Panc1 (cell line): ENCODE results near the gene OR2T8. TPM values are rescaled to one million over a fixed set of nuclear protein-coding genes. Genes with fewer than 3 reads are reported as not detected.

Experiments used
- ATAC-seq: fragments of 200-7000 bp; cut with Tn5 transposase; 2 replicates; pipeline ENCODE4 v1.9.1; 2020; ENCODE audit warnings: mild to moderate bottlenecking, moderate library complexity
- BruUV-seq: library from RNA; stranded (reverse); fragments of 400-500 nt; replicated peaks from 2 replicates; lab custom pipeline; 2021; lab: Mats Ljungman, UMichigan
- CTCF ChIA-PET: fragments of 300-600 bp; sonication (Branson Sonifier 250); formaldehyde crosslinking; loops from one replicate; lab custom pipeline; 2022; ENCODE audit warnings: antibody characterized with exemption; lab: Charles Lee
- POLR2A ChIA-PET: fragments of 300-600 bp; sonication (Branson Sonifier 250); formaldehyde crosslinking; loops from one replicate; lab custom pipeline; 2022; ENCODE audit warnings: antibody characterized with exemption; lab: Charles Lee
- DNase-seq: peaks from one replicate; pipeline ENCODE4 v3.0.0-alpha.2; 2010; ENCODE audit warnings: low read depth, low spot score
- H3K27ac ChIP-seq: 2 replicates; pipeline ENCODE4 v1.5.1; 2011; ENCODE audit warnings: mild to moderate bottlenecking, low read length, inconsistent platforms
- H3K27me3 ChIP-seq: fragments of 200-500 bp; sonication (Bioruptor generic); 2 replicates; pipeline ENCODE4 v1.6.0; 2014; ENCODE audit warnings: low read length, inconsistent platforms; ENCODE audit not compliant: control insufficient read depth, insufficient read depth
- H3K36me3 ChIP-seq: fragments of 200-500 bp; sonication (Bioruptor generic); 2 replicates; pipeline ENCODE4 v1.5.1; 2014; ENCODE audit warnings: inconsistent platforms, mild to moderate bottlenecking, low read length, moderate library complexity; ENCODE audit not compliant: control insufficient read depth, insufficient read depth
- H3K4me1 ChIP-seq: 2 replicates; pipeline ENCODE4 v1.5.1; 2011; ENCODE audit warnings: inconsistent platforms, mild to moderate bottlenecking, low read length, moderate library complexity; ENCODE audit not compliant: control insufficient read depth, insufficient read depth
- H3K4me3 ChIP-seq, 2 experiments: 2 replicates each; pipeline ENCODE4 v1.5.1; 2011 to 2012; ENCODE audit warnings: low read depth in 2 of 2, low read length in 2 of 2, mild to moderate bottlenecking in 2 of 2, inconsistent platforms in 1 of 2, moderate library complexity in 1 of 2
- H3K9me3 ChIP-seq: fragments of 200-500 bp; sonication (Bioruptor generic); 2 replicates; pipeline ENCODE4 v1.5.1; 2014; ENCODE audit warnings: low read depth, mild to moderate bottlenecking, inconsistent platforms, low read length, moderate library complexity; ENCODE audit not compliant: control insufficient read depth, insufficient read depth
- CTCF ChIP-seq: fragments of 450-650 bp; IDR thresholded peaks from 2 replicates; pipeline ENCODE4 v1.5.1; 2017; ENCODE audit warnings: mild to moderate bottlenecking
- POLR2AphosphoS5 ChIP-seq: IDR thresholded peaks from 2 replicates; pipeline ENCODE4 v1.6.1; 2012; ENCODE audit warnings: mild to moderate bottlenecking, low read depth, low read length, moderate library complexity
- REST ChIP-seq, 2 experiments: IDR thresholded peaks; 2 replicates each; pipeline ENCODE4 v1.6.1; 2011 to 2012; ENCODE audit warnings: low read depth in 2 of 2, control low read depth in 1 of 2, low read length in 1 of 2, mild to moderate bottlenecking in 1 of 2, moderate library complexity in 1 of 2; ENCODE audit not compliant: insufficient read depth in 1 of 2
- SIN3A ChIP-seq: IDR thresholded peaks from 2 replicates; pipeline ENCODE4 v1.6.1; 2012; ENCODE audit warnings: low read depth, mild to moderate bottlenecking, low read length, moderate library complexity, borderline replicate concordance; ENCODE audit not compliant: insufficient read depth
- TCF7L2 ChIP-seq: IDR thresholded peaks from 2 replicates; pipeline ENCODE4 v1.6.1; 2011; ENCODE audit warnings: mild to moderate bottlenecking, low read depth, low read length, inconsistent platforms
- in situ Hi-C: cut with HindIII; loops from 2 replicates; pipeline ENCODE4 v1.10.0; 2016; ENCODE audit warnings: low sequenced_read_pairs, low pct_unique_long_range_greater_than_20kb
- intact Hi-C: fragments of 100-400 bp; cut with micrococcal nuclease; formaldehyde crosslinking; loops from one replicate; pipeline ENCODE4 v1.10.0; 2022; ENCODE audit not compliant: unreplicated experiment
- total RNA-seq: library from RNA; stranded (reverse); gene quantifications from one replicate; pipeline ENCODE4 v1.2.1, GENCODE V29; 2021; ENCODE audit not compliant: unreplicated experiment

The OR2T8 gene
- total RNA-seq, 1 experiment from 2014 or later = not detected

GRCh38 chr1:247884797-247885413, 35.1 kb upstream of the OR2T8 start:
- no peak overlapping the region for H3K27ac ChIP-seq
- H3K36me3 ChIP-seq = no peaks in the 10 kb centered on the region
- H3K27me3 ChIP-seq = no peaks in the 10 kb centered on the region
- CTCF ChIA-PET = no interaction called here
- POLR2A ChIA-PET = no interaction called here
- TF ChIP-seq TCF7L2 = no peak
- no peak for TF ChIP-seq SIN3A
- no peak for TF ChIP-seq CTCF
- no peak for TF ChIP-seq REST (IDR thresholded peaks at IDR 0.05; ENCODE audit: insufficient read depth in 1 of 2, low read depth in 2 of 2, low read length in 1 of 2)
- TF ChIP-seq POLR2AphosphoS5 = no peak
- no TSS peak for BruUV-seq
- H3K4me1 ChIP-seq = no peaks in the 10 kb centered on the region
- no peaks in the 10 kb centered on the region for H3K9me3 ChIP-seq
- H3K4me3 ChIP-seq = no peak overlapping the region
- ATAC-seq (no peak), DNase-seq (no peak)
- in situ Hi-C loops = no loop called here
- intact Hi-C loops = no loop called here

GRCh38 chr1:247895163-247895637, 24.9 kb upstream of the OR2T8 start, which contains the start of gene OR2W3:
Gene OR2W3, plus strand, starts transcription at chr1:247895587. Its CDS starts 0 bp downstream, at chr1:247895587.
- H3K4me3 ChIP-seq = no peak within 1 kb of the TSS
- no peak for ATAC-seq
- CTCF ChIA-PET = no interaction called here
- POLR2A ChIA-PET = no interaction called here
- H3K36me3 ChIP-seq = no peaks in the 10 kb centered on the region
- no peak for DNase-seq
- H3K27me3 ChIP-seq = no peaks in the 10 kb centered on the region
- intact Hi-C loops (no loop called here), in situ Hi-C loops (no loop called here)
- no TSS peak for BruUV-seq
- no peaks in the 10 kb centered on the region for H3K9me3 ChIP-seq
- no peak within 1 kb of the TSS for H3K27ac ChIP-seq
- TF ChIP-seq CTCF (no peak), SIN3A (no peak), TCF7L2 (no peak), REST (IDR thresholded peaks at IDR 0.05; ENCODE audit: insufficient read depth in 1 of 2, low read depth in 2 of 2, low read length in 1 of 2) (no peak), POLR2AphosphoS5 (no peak)
- no peaks in the 10 kb centered on the region for H3K4me1 ChIP-seq
